Measurements from ENCODE around the gene TESMIN. TPM values are rescaled to one million over a fixed set of nuclear protein-coding genes. Genes with fewer than 3 reads are reported as not detected.

Gene TESMIN
- total RNA-seq, 1 experiment from 2014 or later, result 1.1 TPM

- no peak for DNase-seq (ENCODE audit: low read depth, low spot score)
- in situ Hi-C loops (cut with HindIII; ENCODE audit: low pct_unique_long_range_greater_than_20kb, low sequenced_read_pairs), result no loop called here
Measured at GRCh38 chr11:68673991-68674390, 77.3 kb downstream of the TESMIN start.

DNA sequence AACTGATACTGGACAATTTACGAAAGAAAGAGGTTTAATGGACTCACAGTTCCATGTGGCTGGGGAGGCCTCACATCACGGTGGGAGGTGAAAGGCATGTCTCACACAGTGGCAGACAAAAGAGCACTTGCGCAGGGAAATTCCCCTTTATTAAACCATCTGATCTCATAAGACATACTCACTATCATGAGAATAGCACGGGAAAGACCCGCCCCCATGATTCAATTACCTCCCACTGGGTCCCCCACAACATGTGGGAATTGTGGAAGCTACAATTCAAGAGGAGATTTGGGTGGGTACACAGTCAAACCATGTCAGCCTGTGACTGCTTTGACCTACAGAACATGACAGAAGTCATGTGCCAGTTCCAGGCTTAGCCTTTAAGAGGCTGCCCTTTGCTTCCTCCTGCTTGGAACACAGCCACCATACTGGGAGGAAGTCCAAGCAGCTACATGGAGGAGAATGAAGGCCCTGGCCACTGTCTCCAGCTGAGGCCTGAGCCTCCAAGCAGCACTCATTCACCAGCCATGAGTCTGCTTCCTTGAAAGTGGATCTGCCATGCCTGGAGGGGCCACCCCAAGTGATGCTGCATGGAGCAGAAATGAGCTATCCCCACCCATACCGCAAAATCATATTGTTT is 77.9 kb downstream of the TESMIN start:
- no peak for DNase-seq (ENCODE audit: low read depth, low spot score)
- in situ Hi-C loops (cut with HindIII; ENCODE audit: low pct_unique_long_range_greater_than_20kb, low sequenced_read_pairs), result no loop called here

- in situ Hi-C loops (cut with HindIII; ENCODE audit: low pct_unique_long_range_greater_than_20kb, low sequenced_read_pairs), result no loop called here
Measured at GRCh38 chr11:68670208-68670992, 80.9 kb downstream of the TESMIN start.

GRCh38 chr11:68669301-68670090 is 81.8 kb downstream of the TESMIN start:
- DNase-seq (ENCODE audit: low read depth, low spot score), result no peak
- in situ Hi-C loops (cut with HindIII; ENCODE audit: low pct_unique_long_range_greater_than_20kb, low sequenced_read_pairs), result no loop called here

More at GRCh38 chr11:68670208-68670992, 80.9 kb downstream of the TESMIN start:
- no peak for DNase-seq (ENCODE audit: low read depth, low spot score)

- in situ Hi-C loops (cut with HindIII; ENCODE audit: low pct_unique_long_range_greater_than_20kb, low sequenced_read_pairs), result no loop called here
- no peak for DNase-seq (ENCODE audit: low read depth, low spot score)
Measured at GRCh38 chr11:68667511-68668500, 83.5 kb downstream of the TESMIN start.

GRCh38 chr11:68666849-68667248 is 84.5 kb downstream of the TESMIN start:
- in situ Hi-C loops (cut with HindIII; ENCODE audit: low pct_unique_long_range_greater_than_20kb, low sequenced_read_pairs), result no loop called here
- DNase-seq (ENCODE audit: low read depth, low spot score), result no peak

DNA sequence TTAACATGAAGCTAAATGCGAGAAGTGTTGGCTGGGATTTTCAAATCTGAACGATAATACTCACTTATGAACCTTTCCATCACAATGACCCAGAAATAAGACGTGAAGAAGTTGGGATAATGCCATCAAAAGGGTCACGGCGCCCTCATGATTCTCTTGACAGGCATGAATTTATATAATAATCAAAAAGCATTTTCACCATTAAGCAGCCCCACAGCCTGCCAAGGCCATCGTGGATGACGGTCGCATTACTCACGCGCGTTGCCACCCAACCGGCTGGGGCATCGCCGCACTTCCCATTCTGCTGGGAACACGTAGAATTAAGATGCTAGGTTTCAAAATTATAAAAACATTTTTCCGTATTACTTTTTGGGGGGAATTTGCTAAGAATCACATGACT is 85.9 kb downstream of the TESMIN start:
- no peak for DNase-seq (ENCODE audit: low read depth, low spot score)

GRCh38 chr11:68664906-68665305 is 86.4 kb downstream of the TESMIN start:
- in situ Hi-C loops (cut with HindIII; ENCODE audit: low pct_unique_long_range_greater_than_20kb, low sequenced_read_pairs), result no loop called here

More for the DNA sequence above, 85.9 kb downstream of the TESMIN start:
- in situ Hi-C loops (cut with HindIII; ENCODE audit: low pct_unique_long_range_greater_than_20kb, low sequenced_read_pairs), result no loop called here

DNA sequence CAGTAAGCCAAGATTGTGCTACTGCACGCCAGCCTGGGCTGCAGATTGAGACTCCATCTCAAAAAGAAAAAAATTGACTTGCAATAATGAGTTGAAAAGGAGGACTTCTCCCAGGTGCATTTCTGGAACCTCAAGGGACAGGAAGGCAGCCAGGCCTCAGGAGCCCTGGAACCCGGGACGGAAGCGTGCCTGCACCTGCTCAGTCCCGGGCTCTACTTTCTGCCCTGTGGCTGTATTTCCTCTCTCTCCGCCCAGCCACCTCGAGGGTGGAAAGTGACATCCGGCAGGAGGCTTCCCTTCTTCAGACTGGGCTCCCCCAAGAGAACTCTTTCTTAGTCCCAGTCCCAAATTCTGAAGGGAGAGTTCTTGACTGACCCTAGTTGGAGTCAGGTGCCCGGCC is 87.2 kb downstream of the TESMIN start:
- in situ Hi-C loops (cut with HindIII; ENCODE audit: low pct_unique_long_range_greater_than_20kb, low sequenced_read_pairs), result no loop called here
- no peak for DNase-seq (ENCODE audit: low read depth, low spot score)

More at GRCh38 chr11:68664906-68665305, 86.4 kb downstream of the TESMIN start:
- no peak for DNase-seq (ENCODE audit: low read depth, low spot score)

DNA sequence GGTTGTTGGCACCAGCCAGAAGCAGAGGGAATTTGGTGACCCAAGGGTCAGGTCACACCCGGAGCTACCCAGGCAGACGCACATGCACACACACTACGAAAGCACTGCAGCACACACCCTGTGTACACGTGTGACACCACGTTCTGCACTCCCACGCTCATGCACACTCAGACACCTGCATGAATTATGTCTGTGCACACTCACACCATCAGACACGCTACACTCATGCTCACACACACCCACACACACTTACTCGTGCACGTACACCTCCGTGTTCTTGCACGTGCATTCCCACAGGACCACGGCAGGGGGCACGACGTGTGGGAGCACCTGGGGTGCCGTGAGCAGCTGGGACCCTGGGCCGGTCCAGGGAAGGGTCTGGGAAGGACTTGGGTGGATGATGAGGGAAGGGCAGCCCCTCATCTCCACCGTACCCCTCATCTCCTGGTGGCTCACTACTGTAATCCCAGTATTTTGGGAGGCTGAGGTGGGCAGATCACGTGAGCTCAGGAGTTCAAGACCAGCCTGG is 87.8 kb downstream of the TESMIN start:
- DNase-seq (ENCODE audit: low read depth, low spot score), result no peak
- in situ Hi-C loops (cut with HindIII; ENCODE audit: low pct_unique_long_range_greater_than_20kb, low sequenced_read_pairs), result no loop called here

DNA sequence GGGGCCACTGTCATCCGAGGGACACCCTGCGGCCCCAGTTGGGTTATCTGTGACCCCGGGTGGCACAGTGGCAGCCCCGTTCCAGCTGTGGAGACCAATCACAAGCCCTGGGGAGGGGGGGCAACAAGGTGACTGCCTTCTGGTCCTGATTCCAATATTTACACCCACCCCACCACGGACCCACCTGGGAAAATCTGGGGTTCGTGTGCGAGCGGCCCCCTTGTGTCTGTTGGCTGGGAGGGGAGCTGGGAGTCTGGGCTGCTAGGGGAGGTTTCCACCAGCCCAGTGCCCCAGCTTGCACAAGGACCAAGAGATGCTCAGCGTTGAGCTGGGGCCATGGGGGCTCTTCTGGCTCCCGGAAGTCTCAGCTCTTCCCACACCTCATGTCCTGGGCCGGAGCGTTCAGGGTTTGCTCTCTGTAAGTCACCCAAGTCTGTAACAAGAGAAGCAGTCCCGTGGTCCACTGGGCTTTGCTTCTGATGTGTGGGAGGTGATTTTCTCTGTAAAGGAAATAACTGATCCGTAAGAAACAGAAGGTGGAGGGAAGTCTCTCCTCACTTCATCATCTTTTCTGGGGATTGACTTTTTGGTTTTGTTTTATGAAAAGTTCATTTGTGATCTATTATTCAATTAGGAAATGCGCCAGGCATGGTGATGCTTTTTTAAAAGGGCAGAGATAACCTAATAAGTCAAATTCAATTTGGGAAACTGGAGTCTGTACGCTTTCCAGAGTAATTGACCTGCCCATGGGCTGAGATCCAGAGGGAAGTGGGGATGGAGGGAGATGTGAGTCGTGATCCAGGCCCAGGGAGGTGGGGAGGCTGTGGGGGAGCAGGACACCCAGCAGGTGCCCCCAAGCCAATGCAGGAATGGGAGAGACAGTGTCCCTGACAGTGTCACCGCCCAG is 89.4 kb downstream of the TESMIN start:
- DNase-seq (ENCODE audit: low read depth, low spot score), result no peak
- in situ Hi-C loops (cut with HindIII; ENCODE audit: low pct_unique_long_range_greater_than_20kb, low sequenced_read_pairs), result no loop called here

DNA sequence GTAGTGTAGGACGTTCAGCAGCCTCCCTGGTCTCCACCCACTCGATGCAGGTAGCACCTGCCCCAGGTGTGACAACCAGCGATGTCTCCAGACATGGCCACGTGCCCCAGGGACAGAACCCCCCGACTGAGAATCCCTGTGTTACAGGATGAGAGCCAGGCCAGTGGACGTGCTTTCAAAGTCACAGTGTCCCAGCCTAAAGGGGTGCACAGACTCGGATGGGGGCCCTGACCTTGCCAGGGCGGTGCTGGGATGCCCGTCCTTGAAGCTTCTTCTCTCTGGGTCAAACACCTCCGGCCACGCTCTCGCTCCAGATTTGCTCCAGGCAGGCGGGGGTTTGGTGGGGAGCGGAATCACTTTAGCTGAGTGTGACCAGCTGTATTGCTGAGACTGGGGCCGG is 90.3 kb downstream of the TESMIN start:
- in situ Hi-C loops (cut with HindIII; ENCODE audit: low pct_unique_long_range_greater_than_20kb, low sequenced_read_pairs), result no loop called here
- DNase-seq (ENCODE audit: low read depth, low spot score), result no peak

GRCh38 chr11:68660066-68660810 is 91.1 kb downstream of the TESMIN start:
- in situ Hi-C loops (cut with HindIII; ENCODE audit: low pct_unique_long_range_greater_than_20kb, low sequenced_read_pairs), result no loop called here

DNA sequence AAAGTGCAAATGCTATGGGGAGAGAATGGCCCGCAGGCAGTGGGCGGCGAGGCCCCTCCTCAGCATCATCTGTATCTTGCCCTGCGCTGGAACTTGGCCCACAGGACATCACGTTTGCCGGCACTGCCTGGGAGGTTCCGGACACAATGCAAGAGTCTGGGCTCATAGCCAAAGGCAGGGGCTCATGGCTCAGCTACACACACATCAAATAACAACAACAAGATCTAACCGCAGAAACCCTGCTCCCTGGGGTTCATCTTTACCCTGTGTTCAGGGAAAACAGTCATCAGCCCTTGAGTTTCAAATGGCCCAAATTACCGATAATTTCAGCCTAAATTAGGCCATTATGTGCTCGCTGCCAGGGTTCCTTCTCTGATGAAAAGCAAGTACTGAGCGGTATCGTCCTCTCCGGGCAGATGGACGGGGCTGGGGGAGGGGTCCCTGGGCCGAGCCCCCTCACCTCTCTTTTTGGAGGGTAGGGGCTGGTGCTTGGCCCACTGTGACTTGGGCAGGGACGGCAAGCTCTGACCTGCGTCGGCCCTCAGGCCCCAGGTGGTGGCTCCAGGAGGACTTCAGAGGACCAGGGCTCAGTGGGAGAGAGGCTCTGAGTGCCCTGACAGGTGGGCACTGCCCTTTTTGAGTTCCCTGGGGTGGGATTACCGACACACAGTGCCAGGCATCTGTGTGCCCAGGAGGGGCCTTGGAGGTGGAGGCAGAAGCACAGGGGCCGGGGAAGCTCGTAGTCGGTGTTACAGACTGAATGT is 92.0 kb downstream of the TESMIN start:
- peak; percentile 46 for DNase-seq (ENCODE audit: low read depth, low spot score)
- in situ Hi-C loops (cut with HindIII; ENCODE audit: low pct_unique_long_range_greater_than_20kb, low sequenced_read_pairs), result no loop called here

More at GRCh38 chr11:68660066-68660810, 91.1 kb downstream of the TESMIN start:
- DNase-seq (ENCODE audit: low read depth, low spot score), result no peak

- no peak for DNase-seq (ENCODE audit: low read depth, low spot score)
- in situ Hi-C loops (cut with HindIII; ENCODE audit: low pct_unique_long_range_greater_than_20kb, low sequenced_read_pairs), result no loop called here
Measured at GRCh38 chr11:68658661-68659060, 92.7 kb downstream of the TESMIN start.

All from SK-MEL-5 (cell line).